HEK293 (cell line): ENCODE data around the gene ASB8.

Experiments used
- BCL6B ChIP-seq: fragments of 450-650 bp; formaldehyde crosslinking; IDR thresholded peaks from 2 replicates; pipeline ENCODE4 v1.5.1; 2017; ENCODE audit warnings: missing biosample characterization, missing genetic modification characterization
- CTCF ChIP-seq: fragments of 450-650 bp; formaldehyde crosslinking; IDR thresholded peaks from 2 replicates; pipeline ENCODE4 v1.5.1; 2016; ENCODE audit warnings: missing biosample characterization, missing genetic modification characterization
- GFI1B ChIP-seq: fragments of 450-650 bp; formaldehyde crosslinking; IDR thresholded peaks from 2 replicates; pipeline ENCODE4 v1.5.1; 2016; ENCODE audit warnings: missing biosample characterization, missing genetic modification characterization
- HOXA7 ChIP-seq: sonication (generic); formaldehyde crosslinking; IDR thresholded peaks from 2 replicates; pipeline ENCODE4 v1.8.1; 2022; ENCODE audit warnings: missing genetic modification reagents, borderline replicate concordance
- KLF10 ChIP-seq: fragments of 450-650 bp; IDR thresholded peaks from 2 replicates; pipeline ENCODE4 v1.5.1; 2018; ENCODE audit warnings: missing biosample characterization, mild to moderate bottlenecking, missing genetic modification characterization
- MYNN ChIP-seq: fragments of 450-650 bp; formaldehyde crosslinking; IDR thresholded peaks from 2 replicates; pipeline ENCODE4 v1.5.1; 2016; ENCODE audit warnings: missing biosample characterization, missing genetic modification characterization, borderline replicate concordance
- MZF1 ChIP-seq: fragments of 450-650 bp; formaldehyde crosslinking; IDR thresholded peaks from 2 replicates; pipeline ENCODE4 v1.5.1; 2017; ENCODE audit warnings: missing biosample characterization, missing genetic modification characterization, borderline replicate concordance
- RBAK ChIP-seq: fragments of 450-650 bp; formaldehyde crosslinking; IDR thresholded peaks from 2 replicates; pipeline ENCODE4 v1.5.1; 2016; ENCODE audit warnings: missing biosample characterization, missing genetic modification characterization
- REST ChIP-seq: fragments of 450-650 bp; formaldehyde crosslinking; IDR thresholded peaks from 2 replicates; pipeline ENCODE4 v1.5.1; 2016; ENCODE audit warnings: missing biosample characterization, missing genetic modification characterization
- YY1 ChIP-seq: fragments of 450-650 bp; formaldehyde crosslinking; IDR thresholded peaks from 2 replicates; pipeline ENCODE4 v1.5.1; 2018; ENCODE audit warnings: missing biosample characterization, missing genetic modification characterization
- ZBTB20 ChIP-seq: fragments of 450-650 bp; formaldehyde crosslinking; IDR thresholded peaks from 2 replicates; pipeline ENCODE4 v1.5.1; 2016; ENCODE audit warnings: missing biosample characterization, missing genetic modification characterization
- ZBTB49 ChIP-seq: fragments of 450-650 bp; formaldehyde crosslinking; IDR thresholded peaks from 2 replicates; pipeline ENCODE4 v1.5.1; 2016; ENCODE audit warnings: missing biosample characterization, missing genetic modification characterization, low read depth
- ZBTB7A ChIP-seq: fragments of 450-650 bp; formaldehyde crosslinking; IDR thresholded peaks from 2 replicates; pipeline ENCODE4 v1.5.1; 2016; ENCODE audit warnings: low read depth, missing biosample characterization, missing genetic modification characterization
- ZEB2 ChIP-seq: fragments of 450-650 bp; formaldehyde crosslinking; IDR thresholded peaks from 2 replicates; pipeline ENCODE4 v1.5.1; 2016; ENCODE audit warnings: missing biosample characterization, missing genetic modification characterization
- ZFP37 ChIP-seq: fragments of 450-650 bp; formaldehyde crosslinking; IDR thresholded peaks from 2 replicates; pipeline ENCODE4 v1.5.1; 2016; ENCODE audit warnings: missing biosample characterization, missing genetic modification characterization
- ZNF114 ChIP-seq: fragments of 450-650 bp; formaldehyde crosslinking; IDR thresholded peaks from 2 replicates; pipeline ENCODE4 v1.5.0; 2017; ENCODE audit warnings: missing biosample characterization, missing genetic modification characterization
- ZNF175 ChIP-seq: fragments of 450-650 bp; formaldehyde crosslinking; IDR thresholded peaks from 2 replicates; pipeline ENCODE4 v1.5.1; 2016; ENCODE audit warnings: missing biosample characterization, missing genetic modification characterization
- ZNF2 ChIP-seq: fragments of 450-650 bp; formaldehyde crosslinking; IDR thresholded peaks from 2 replicates; pipeline ENCODE4 v1.5.1; 2016; ENCODE audit warnings: missing biosample characterization, missing genetic modification characterization
- ZNF292 ChIP-seq: fragments of 450-650 bp; formaldehyde crosslinking; IDR thresholded peaks from 2 replicates; pipeline ENCODE4 v1.5.1; 2016; ENCODE audit warnings: low read depth, missing biosample characterization, missing genetic modification characterization, borderline replicate concordance
- ZNF311 ChIP-seq: fragments of 450-650 bp; formaldehyde crosslinking; IDR thresholded peaks from 2 replicates; pipeline ENCODE4 v1.5.1; 2017; ENCODE audit warnings: missing biosample characterization, missing genetic modification characterization, borderline replicate concordance
- ZNF394 ChIP-seq: fragments of 450-650 bp; formaldehyde crosslinking; IDR thresholded peaks from 2 replicates; pipeline ENCODE4 v1.5.1; 2016; ENCODE audit warnings: missing biosample characterization, missing genetic modification characterization, mild to moderate bottlenecking, moderate library complexity, borderline replicate concordance
- ZNF529 ChIP-seq: fragments of 450-650 bp; formaldehyde crosslinking; IDR thresholded peaks from 2 replicates; pipeline ENCODE4 v1.5.1; 2017; ENCODE audit warnings: missing genetic modification characterization, missing biosample characterization; ENCODE audit not compliant: insufficient replicate concordance
- ZNF555 ChIP-seq: fragments of 450-650 bp; formaldehyde crosslinking; conservative IDR thresholded peaks from 2 replicates; pipeline ENCODE4 v1.5.1; 2017; ENCODE audit warnings: missing biosample characterization, mild to moderate bottlenecking, missing genetic modification characterization, inconsistent platforms
- ZNF561 ChIP-seq: fragments of 450-650 bp; IDR thresholded peaks from 2 replicates; pipeline ENCODE4 v1.5.1; 2018; ENCODE audit warnings: missing biosample characterization, missing genetic modification characterization, borderline replicate concordance
- ZNF626 ChIP-seq: fragments of 450-650 bp; sonication (Bioruptor Pico); formaldehyde crosslinking; IDR thresholded peaks from 2 replicates; pipeline ENCODE4 v1.5.1; 2018; ENCODE audit warnings: missing biosample characterization, missing genetic modification characterization, inconsistent platforms
- ZNF645 ChIP-seq: fragments of 450-650 bp; formaldehyde crosslinking; IDR thresholded peaks from 2 replicates; pipeline ENCODE4; 2016; ENCODE audit warnings: missing biosample characterization, missing genetic modification characterization
- ZNF660 ChIP-seq: fragments of 450-650 bp; IDR thresholded peaks from 2 replicates; pipeline ENCODE4 v1.5.1; 2018; ENCODE audit warnings: missing biosample characterization, mild to moderate bottlenecking, missing genetic modification characterization
- ZNF670 ChIP-seq: fragments of 450-650 bp; formaldehyde crosslinking; IDR thresholded peaks from 2 replicates; pipeline ENCODE4 v1.5.1; 2016; ENCODE audit warnings: missing biosample characterization, missing genetic modification characterization, low read depth
- ZSCAN16 ChIP-seq: fragments of 450-650 bp; formaldehyde crosslinking; IDR thresholded peaks from 2 replicates; pipeline ENCODE4 v1.5.1; 2016; ENCODE audit warnings: missing biosample characterization, missing genetic modification characterization
- ZSCAN18 ChIP-seq: fragments of 450-650 bp; formaldehyde crosslinking; IDR thresholded peaks from 2 replicates; pipeline ENCODE4 v1.5.1; 2016; ENCODE audit warnings: missing biosample characterization, missing genetic modification characterization

ASB8 gene

GRCh38 chr12:48197549-48197970 is 40.2 kb upstream of the ASB8 start (continued):
- TF ChIP-seq BCL6B (tag by site-specific recombination) (no peak), GFI1B (tag by site-specific recombination) (peak; percentile 72), ZNF394 (tag by site-specific recombination) (peak; percentile 11; the same call in 1 of the 2 replicates), REST (tag by site-specific recombination) (no peak), ZBTB7A (tag by site-specific recombination) (no peak), HOXA7 (no peak), ZNF561 (no peak), ZNF2 (tag by site-specific recombination) (peak; percentile 84), ZNF114 (tag by site-specific recombination) (no peak), RBAK (tag by site-specific recombination) (no peak), ZSCAN18 (tag by site-specific recombination) (no peak), YY1 (tag by site-specific recombination) (no peak), ZNF175 (tag by site-specific recombination) (no peak), ZSCAN16 (tag by site-specific recombination) (no peak), ZNF529 (tag by site-specific recombination) (no peak), ZBTB49 (tag by site-specific recombination) (no peak), ZFP37 (tag by site-specific recombination) (no peak), ZNF626 (tag by site-specific recombination) (no peak), MYNN (tag by site-specific recombination) (no peak), ZNF645 (tag by site-specific recombination) (no peak), MZF1 (no peak; the same call in 1 of the 2 replicates), ZNF670 (tag by site-specific recombination) (no peak), CTCF (peak; percentile 63), ZNF311 (no peak), ZEB2 (tag by site-specific recombination) (peak; percentile 69; the same call in 1 of the 2 replicates), ZNF660 (tag by site-specific recombination) (0 out of 2 replicates have a peak, but pooled peaks have one; percentile 8), ZNF555 (no peak), ZNF292 (no peak), ZBTB20 (0 out of 2 replicates have a peak, but pooled peaks have one; percentile 15), KLF10 (tag by site-specific recombination) (no peak)
